HG03457 (cell line): ENCODE measurements around the gene SELENOK.
"Not testable (repeated sequence)": the region's sequence is repeated elsewhere in the genome, so short reads cannot be mapped to it uniquely, and the experiment has no call there.

Experiments used
- ATAC-seq: cut with Tn5 transposase; IDR thresholded peaks from one replicate; pipeline ENCODE4 v1.9.1; 2021; ENCODE audit warnings: moderate number of reproducible peaks; ENCODE audit not compliant: unreplicated experiment

SELENOK gene

GRCh38 chr3:53891497-53892285 lies at the start of gene SELENOK:
Gene SELENOK (minus strand): TSS chr3:53891859.
- peak; percentile 94 for ATAC-seq

GRCh38 chr3:53941184-53941583 lies 49.5 kb upstream of the SELENOK start:
- ATAC-seq = no peak

GRCh38 chr3:53940623-53941022 lies 49.0 kb upstream of the SELENOK start:
- ATAC-seq = no peak

- ATAC-seq = no peak
These were observed 48.2 kb upstream of the SELENOK start for GRCh38 chr3:53939813-53940212.

- ATAC-seq = no peak
These were observed 47.5 kb upstream of the SELENOK start for GRCh38 chr3:53939086-53939582.

- ATAC-seq = no peak
These were observed 47.0 kb upstream of the SELENOK start for GRCh38 chr3:53938645-53939044.

- ATAC-seq = no peak
These were observed 44.7 kb upstream of the SELENOK start for GRCh38 chr3:53936347-53936746.

- ATAC-seq = no peak
These were observed 43.7 kb upstream of the SELENOK start for GRCh38 chr3:53935283-53935901.

- not testable (repeated sequence) for ATAC-seq
These were observed 35.7 kb upstream of the SELENOK start for GRCh38 chr3:53927208-53927872.

GRCh38 chr3:53921296-53921695 lies 29.6 kb upstream of the SELENOK start:
- ATAC-seq = no peak

GRCh38 chr3:53919741-53920140 lies 28.1 kb upstream of the SELENOK start:
- no peak for ATAC-seq

- ATAC-seq = no peak
These were observed 21.7 kb upstream of the SELENOK start for GRCh38 chr3:53913401-53913800.

- ATAC-seq = no peak
These were observed 11.1 kb upstream of the SELENOK start for GRCh38 chr3:53902711-53903110.

GRCh38 chr3:53902067-53902466 lies 10.4 kb upstream of the SELENOK start:
- ATAC-seq = no peak

- ATAC-seq = no peak
These were observed 9.1 kb upstream of the SELENOK start for GRCh38 chr3:53900666-53901331.

- ATAC-seq = no peak
These were observed 8.1 kb upstream of the SELENOK start for GRCh38 chr3:53899750-53900149.

- no peak for ATAC-seq
These were observed 603 bp upstream of the SELENOK start for GRCh38 chr3:53892286-53892637.

GRCh38 chr3:53890726-53891475 lies 758 bp downstream of the SELENOK start:
- ATAC-seq = no peak

- no peak for ATAC-seq
These were observed 3.4 kb downstream of the SELENOK start for GRCh38 chr3:53888232-53888631.

GRCh38 chr3:53887446-53887845 lies 4.2 kb downstream of the SELENOK start:
- no peak for ATAC-seq

GRCh38 chr3:53885239-53885638 lies 6.4 kb downstream of the SELENOK start:
- ATAC-seq = no peak
